Activated T-cell treated with anti-CD3 and anti-CD28 coated beads, Interleukin-2, amount 50 U/mL, for 4 hours (primary cell): Measurements from ENCODE around the gene CCDC33. TPM values are rescaled to one million over a fixed set of nuclear protein-coding genes. Genes with fewer than 3 reads are reported as not detected.

Source experiments
- ATAC-seq, 2 donors: fragments of 200-7000 bp; cut with Tn5 transposase; one replicate each; pipeline ENCODE4 v1.10.0; 2021
- DNase-seq: peaks from one replicate; pipeline ENCODE4 v3.0.0-alpha.2; 2020
- H3K27me3 Mint-ChIP-seq: one replicate; pipeline ENCODE4 v1.8.0; 2021; ENCODE audit warnings: low read depth, mixed read lengths
- H3K36me3 Mint-ChIP-seq: one replicate; pipeline ENCODE4 v1.8.0; 2022; ENCODE audit warnings: mixed read lengths; ENCODE audit not compliant: insufficient read depth
- H3K4me1 Mint-ChIP-seq: one replicate; pipeline ENCODE4 v1.8.0; 2021; ENCODE audit warnings: low read depth, mixed read lengths
- H3K4me3 Mint-ChIP-seq: one replicate; pipeline ENCODE4 v1.8.0; 2021; ENCODE audit warnings: mild to moderate bottlenecking, moderate library complexity, mixed read lengths
- H3K9me3 Mint-ChIP-seq: one replicate; pipeline ENCODE4 v1.8.0; 2021; ENCODE audit warnings: mixed read lengths
- total RNA-seq, 3 donors: library from RNA; stranded (reverse); gene quantifications; one replicate each; pipeline ENCODE4 v1.2.1, GENCODE V29; 2021

CCDC33 gene
- total RNA-seq, 3 donors from 2014 or later = not detected

DNA sequence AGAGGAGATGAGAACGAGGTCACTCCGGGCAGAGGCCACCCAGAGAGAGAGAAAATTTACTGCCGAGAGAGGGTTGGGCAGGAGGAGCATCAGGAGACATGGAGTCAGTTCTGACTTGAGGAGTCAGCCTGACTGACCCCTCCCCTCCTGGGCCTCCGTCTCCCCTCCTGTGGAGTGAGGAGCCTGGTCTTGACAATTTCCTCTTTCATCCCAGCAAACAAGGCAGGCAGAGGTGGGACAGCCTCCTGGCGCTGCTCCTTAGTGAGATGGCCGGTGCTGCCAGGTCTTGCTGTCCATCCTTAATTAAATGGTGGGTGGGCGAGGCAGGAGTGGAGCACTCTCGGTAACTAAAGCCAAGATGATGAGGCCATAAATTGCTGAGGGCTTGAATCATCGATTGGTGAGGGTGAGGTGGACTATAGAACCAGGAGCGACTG, 70.7 kb downstream of the CCDC33 start:
- Mint-ChIP-seq H3K27me3 (peaks cover 49% of the 10 kb centered on the region), H3K4me1 (no peaks in the 10 kb centered on the region), H3K4me3 (no peak overlapping the region), H3K9me3 (no peaks in the 10 kb centered on the region), H3K36me3 (no peaks in the 10 kb centered on the region)
- ATAC-seq (no peak), DNase-seq (no peak)

- Mint-ChIP-seq H3K4me1 (no peaks in the 10 kb centered on the region), H3K27me3 (peaks cover 37% of the 10 kb centered on the region), H3K36me3 (no peaks in the 10 kb centered on the region), H3K9me3 (no peaks in the 10 kb centered on the region), H3K4me3 (no peak overlapping the region)
- ATAC-seq (peak; percentile 61 to 69), DNase-seq (no peak)
These were observed 72.0 kb downstream of the CCDC33 start for GRCh38 chr15:74307827-74308811.

- no peaks in the 10 kb centered on the region for H3K9me3 Mint-ChIP-seq
- DNase-seq (no peak), ATAC-seq (no peak)
- peaks cover 15% of the 10 kb centered on the region for H3K4me1 Mint-ChIP-seq
- no peaks in the 10 kb centered on the region for H3K36me3 Mint-ChIP-seq
- no peak overlapping the region for H3K4me3 Mint-ChIP-seq
- peaks cover 5% of the 10 kb centered on the region for H3K27me3 Mint-ChIP-seq
These were observed 75.8 kb downstream of the CCDC33 start for GRCh38 chr15:74311734-74312444.

DNA sequence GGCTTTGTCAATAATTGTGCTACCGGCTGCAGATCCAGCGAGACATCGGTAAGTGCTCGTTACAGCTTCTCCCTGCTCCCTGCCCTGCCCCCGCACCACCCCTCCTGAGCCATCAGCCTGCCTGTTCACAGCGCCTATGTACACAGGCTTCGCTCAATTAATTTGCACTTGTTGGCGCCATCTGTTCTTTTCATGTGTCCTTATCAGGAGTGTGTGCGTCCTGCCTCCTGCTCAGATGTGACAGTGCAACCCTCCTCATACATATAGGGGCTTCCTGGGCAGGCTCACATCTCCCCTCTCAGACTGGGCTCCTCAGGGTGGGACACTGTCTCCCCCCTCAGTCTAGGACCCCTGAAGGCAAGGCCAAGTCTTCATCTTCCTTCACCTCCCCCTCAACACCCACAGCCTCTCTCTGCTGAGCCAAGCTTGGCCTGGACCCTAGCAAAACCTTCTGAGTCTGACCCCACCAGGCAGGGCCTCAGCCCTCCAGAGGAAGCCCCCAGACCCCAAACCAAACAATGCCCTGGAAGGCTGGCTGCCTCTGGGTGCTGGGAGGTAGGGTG, 76.4 kb downstream of the CCDC33 start:
- DNase-seq (no peak), ATAC-seq (no peak)
- Mint-ChIP-seq H3K27me3 (peaks cover 3% of the 10 kb centered on the region), H3K4me1 (peaks cover 15% of the 10 kb centered on the region), H3K36me3 (no peaks in the 10 kb centered on the region), H3K9me3 (no peaks in the 10 kb centered on the region), H3K4me3 (no peak overlapping the region)

DNA sequence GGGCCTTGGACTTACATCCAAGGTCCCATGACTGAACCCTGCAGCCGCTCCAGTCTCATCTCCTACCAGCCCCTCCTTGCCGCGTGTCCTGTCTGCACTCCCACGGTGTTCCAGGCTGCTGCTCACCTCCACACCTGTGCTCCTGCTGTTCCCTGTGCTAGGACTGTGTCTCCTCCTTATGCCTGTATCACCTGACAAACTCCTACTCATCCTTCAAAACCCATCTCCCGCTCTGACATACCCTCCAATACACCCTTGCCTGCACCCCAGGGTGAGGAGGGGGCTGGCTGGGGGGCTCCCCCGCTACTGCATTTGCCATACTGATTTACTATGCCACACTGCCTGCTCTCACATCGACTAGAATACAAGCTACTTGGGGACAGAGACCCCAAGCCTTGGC, 77.8 kb downstream of the CCDC33 start:
- no peaks in the 10 kb centered on the region for H3K9me3 Mint-ChIP-seq
- H3K36me3 Mint-ChIP-seq = no peaks in the 10 kb centered on the region
- H3K4me1 Mint-ChIP-seq = peaks cover 15% of the 10 kb centered on the region
- no peaks in the 10 kb centered on the region for H3K27me3 Mint-ChIP-seq
- H3K4me3 Mint-ChIP-seq = no peak overlapping the region
- DNase-seq (no peak), ATAC-seq (no peak)

DNA sequence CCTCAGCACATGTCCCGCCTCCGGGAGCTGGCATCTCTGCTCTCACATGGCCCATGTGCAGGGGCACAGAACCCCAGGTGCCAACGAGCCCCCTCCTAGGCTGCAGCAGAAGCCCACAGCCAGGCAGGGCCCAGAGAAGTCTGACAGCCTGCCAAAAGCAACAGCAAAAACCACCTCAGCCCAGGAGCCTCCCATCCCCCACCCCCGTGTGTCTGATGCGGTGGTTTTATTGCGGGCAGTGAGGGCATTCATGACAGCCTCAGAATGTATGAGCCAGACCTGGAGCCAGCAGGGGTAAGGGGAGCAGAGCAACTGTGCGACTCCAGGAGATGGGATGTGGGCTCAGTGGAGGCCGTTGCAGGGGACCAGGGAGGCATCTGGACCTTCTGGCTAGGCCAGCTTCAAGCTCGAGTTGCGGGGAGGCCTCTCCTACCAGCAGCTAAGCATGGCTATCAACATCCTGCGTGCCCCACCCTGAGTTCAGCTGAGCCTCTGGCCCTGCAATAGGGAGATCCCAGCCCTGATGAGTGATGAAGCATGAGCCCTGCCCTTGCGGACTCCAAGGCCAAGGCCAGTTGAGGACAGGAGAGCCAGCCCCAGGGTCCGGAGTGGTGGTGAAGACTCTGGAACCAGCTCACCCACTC, 78.8 kb downstream of the CCDC33 start:
- H3K9me3 Mint-ChIP-seq = no peaks in the 10 kb centered on the region
- no peaks in the 10 kb centered on the region for H3K36me3 Mint-ChIP-seq
- no peak overlapping the region for H3K4me3 Mint-ChIP-seq
- no peaks in the 10 kb centered on the region for H3K27me3 Mint-ChIP-seq
- DNase-seq (no peak), ATAC-seq (peak; percentile 23 to 55)
- H3K4me1 Mint-ChIP-seq = peaks cover 17% of the 10 kb centered on the region

- Mint-ChIP-seq H3K9me3 (no peaks in the 10 kb centered on the region), H3K4me1 (peaks cover 19% of the 10 kb centered on the region), H3K4me3 (no peak overlapping the region), H3K27me3 (no peaks in the 10 kb centered on the region), H3K36me3 (no peaks in the 10 kb centered on the region)
- no peak for ATAC-seq
- no peak for DNase-seq
These were observed 79.5 kb downstream of the CCDC33 start for GRCh38 chr15:74315626-74316025.

- Mint-ChIP-seq H3K27me3 (no peaks in the 10 kb centered on the region), H3K4me1 (peaks cover 19% of the 10 kb centered on the region), H3K36me3 (no peaks in the 10 kb centered on the region), H3K4me3 (no peak overlapping the region), H3K9me3 (no peaks in the 10 kb centered on the region)
- DNase-seq (no peak), ATAC-seq (no peak)
These were observed 80.0 kb downstream of the CCDC33 start for GRCh38 chr15:74316141-74316540.

DNA sequence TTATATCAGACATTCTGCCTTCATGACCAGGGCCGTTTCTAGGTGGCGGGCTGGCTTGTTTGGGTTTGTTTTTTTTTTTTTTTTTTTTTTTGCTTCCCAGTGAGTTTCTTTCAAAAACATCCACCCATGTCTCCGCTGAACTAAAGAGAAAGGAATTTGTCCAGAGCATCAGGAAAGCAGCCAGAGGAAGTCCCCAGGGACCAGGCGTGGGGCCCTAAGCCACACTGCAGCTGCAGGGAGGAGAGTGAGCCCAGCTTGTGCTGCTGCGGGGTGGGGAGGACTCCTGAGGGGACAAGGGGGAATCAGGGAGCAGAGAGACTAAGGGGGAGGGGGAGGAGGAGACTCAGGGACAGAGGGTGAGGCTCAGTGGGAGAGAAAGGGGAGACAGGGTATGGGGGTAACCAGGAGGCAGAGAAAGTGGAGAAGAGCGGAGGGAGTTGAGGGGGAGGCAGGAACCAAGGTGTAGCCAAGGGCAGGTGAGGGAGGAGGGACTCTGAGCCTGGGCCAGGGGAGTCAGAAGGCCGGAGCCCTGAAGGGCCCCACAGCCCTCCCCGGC, 81.8 kb downstream of the CCDC33 start:
- Mint-ChIP-seq H3K9me3 (no peaks in the 10 kb centered on the region), H3K27me3 (no peaks in the 10 kb centered on the region), H3K36me3 (no peaks in the 10 kb centered on the region), H3K4me1 (peaks cover 19% of the 10 kb centered on the region), H3K4me3 (no peak overlapping the region)
- ATAC-seq (no peak), DNase-seq (no peak)

- no peak for ATAC-seq
- DNase-seq = no peak
- no peaks in the 10 kb centered on the region for H3K36me3 Mint-ChIP-seq
- H3K27me3 Mint-ChIP-seq = peaks cover 2% of the 10 kb centered on the region
- no peaks in the 10 kb centered on the region for H3K9me3 Mint-ChIP-seq
- H3K4me1 Mint-ChIP-seq = peaks cover 19% of the 10 kb centered on the region
- H3K4me3 Mint-ChIP-seq = no peak overlapping the region
These were observed 82.4 kb downstream of the CCDC33 start for GRCh38 chr15:74318376-74319137.

DNA sequence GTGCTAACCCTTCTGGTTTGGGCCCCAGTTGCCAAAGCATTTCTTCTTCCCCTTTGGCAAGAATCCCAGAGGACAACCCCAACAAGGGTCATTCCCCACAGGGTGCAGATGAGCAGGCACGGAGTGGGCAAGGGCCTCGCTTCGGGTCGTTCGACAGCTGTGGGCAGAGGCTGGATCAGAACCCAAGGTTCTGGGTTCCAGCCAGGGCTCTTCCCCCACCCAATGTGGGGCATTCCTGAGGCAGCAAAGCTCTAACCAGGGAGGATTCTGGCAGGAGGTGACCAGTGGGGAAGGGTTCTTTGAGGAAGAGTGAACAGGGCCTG, 83.0 kb downstream of the CCDC33 start:
- Mint-ChIP-seq H3K9me3 (no peaks in the 10 kb centered on the region), H3K36me3 (no peaks in the 10 kb centered on the region), H3K4me3 (no peak overlapping the region), H3K27me3 (peaks cover 2% of the 10 kb centered on the region), H3K4me1 (peaks cover 17% of the 10 kb centered on the region)
- ATAC-seq = no peak
- DNase-seq = no peak

GRCh38 chr15:74319596-74320351, 83.6 kb downstream of the CCDC33 start:
- H3K4me1 Mint-ChIP-seq = peaks cover 14% of the 10 kb centered on the region
- H3K36me3 Mint-ChIP-seq = no peaks in the 10 kb centered on the region
- DNase-seq = no peak
- H3K9me3 Mint-ChIP-seq = no peaks in the 10 kb centered on the region
- peaks cover 6% of the 10 kb centered on the region for H3K27me3 Mint-ChIP-seq
- H3K4me3 Mint-ChIP-seq = no peak overlapping the region
- ATAC-seq = no peak
